Measurements from ENCODE around the gene SLC38A9.

DNA sequence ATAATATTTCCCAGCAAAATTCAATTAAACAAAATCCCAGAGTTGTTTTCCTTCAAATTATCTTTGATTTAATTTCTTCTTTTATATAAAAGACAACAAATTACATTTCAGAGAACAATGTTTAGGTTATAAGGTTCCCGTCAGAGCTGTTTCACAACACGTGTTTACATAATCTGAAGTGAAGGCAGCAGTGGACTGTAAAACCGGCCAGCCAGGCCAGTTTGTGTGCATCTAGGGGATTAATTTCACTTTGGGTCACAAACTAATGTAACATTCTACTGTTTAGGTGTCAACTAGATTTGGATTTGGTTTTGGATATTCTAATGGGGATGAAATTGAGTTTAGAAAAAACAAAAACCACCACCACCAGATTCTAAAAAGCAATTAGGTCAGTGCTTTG is 90.9 kb downstream of the SLC38A9 start:
- TF ChIP-seq, protein P1, sequence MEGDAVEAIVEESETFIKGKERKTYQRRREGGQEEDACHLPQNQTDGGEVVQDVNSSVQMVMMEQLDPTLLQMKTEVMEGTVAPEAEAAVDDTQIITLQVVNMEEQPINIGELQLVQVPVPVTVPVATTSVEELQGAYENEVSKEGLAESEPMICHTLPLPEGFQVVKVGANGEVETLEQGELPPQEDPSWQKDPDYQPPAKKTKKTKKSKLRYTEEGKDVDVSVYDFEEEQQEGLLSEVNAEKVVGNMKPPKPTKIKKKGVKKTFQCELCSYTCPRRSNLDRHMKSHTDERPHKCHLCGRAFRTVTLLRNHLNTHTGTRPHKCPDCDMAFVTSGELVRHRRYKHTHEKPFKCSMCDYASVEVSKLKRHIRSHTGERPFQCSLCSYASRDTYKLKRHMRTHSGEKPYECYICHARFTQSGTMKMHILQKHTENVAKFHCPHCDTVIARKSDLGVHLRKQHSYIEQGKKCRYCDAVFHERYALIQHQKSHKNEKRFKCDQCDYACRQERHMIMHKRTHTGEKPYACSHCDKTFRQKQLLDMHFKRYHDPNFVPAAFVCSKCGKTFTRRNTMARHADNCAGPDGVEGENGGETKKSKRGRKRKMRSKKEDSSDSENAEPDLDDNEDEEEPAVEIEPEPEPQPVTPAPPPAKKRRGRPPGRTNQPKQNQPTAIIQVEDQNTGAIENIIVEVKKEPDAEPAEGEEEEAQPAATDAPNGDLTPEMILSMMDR (conservative IDR thresholded peaks at IDR 0.05 in 1 of 2, IDR thresholded peaks at IDR 0.05 in 1 of 2; ENCODE audit: low read depth in 1 of 2, low read length in 2 of 2) = no peak
- TF ChIP-seq EZH2 (IDR thresholded peaks at IDR 0.05; ENCODE audit: low read length, missing control alignments) = no peak
